Brain microvascular endothelial cell (primary cell): ENCODE results near the gene AGRN.

ENCODE experiments used
- DNase-seq: peaks from one replicate; pipeline ENCODE4 v3.0.0-alpha.2; 2020
- H3K27ac ChIP-seq: fragments of 250-450 bp; sonication (Bioruptor Pico); 2 replicates; pipeline ENCODE4 v1.5.1; 2020; ENCODE audit warnings: mild to moderate bottlenecking, moderate library complexity
- H3K27me3 ChIP-seq: fragments of 250-450 bp; sonication (Bioruptor Pico); replicated peaks from 2 replicates; pipeline ENCODE4 v1.5.1; 2020; ENCODE audit warnings: mild to moderate bottlenecking
- H3K36me3 ChIP-seq: fragments of 250-450 bp; sonication (Bioruptor Pico); replicated peaks from 2 replicates; pipeline ENCODE4 v1.5.1; 2020; ENCODE audit warnings: mild to moderate bottlenecking
- H3K4me3 ChIP-seq: 2 replicates; pipeline ENCODE4 v1.5.1; 2011; ENCODE audit warnings: low read depth, mild to moderate bottlenecking, control low read depth, low read length, moderate library complexity
- in situ Hi-C: cut with HindIII; loops from 2 replicates; pipeline ENCODE4 v1.10.0; 2017; ENCODE audit warnings: low sequenced_read_pairs, low pct_ligation_motif_present
- TF ChIP-seq, protein P1 (sequence below): IDR thresholded peaks from 2 replicates; pipeline ENCODE4 v1.5.1; 2011; ENCODE audit warnings: low read depth, mild to moderate bottlenecking, moderate library complexity, low read length, control low read depth, inconsistent platforms; ENCODE audit errors: missing control alignments

AGRN gene

GRCh38 chr1:1068517-1069055 is 48.7 kb downstream of the AGRN start:
- no peaks in the 10 kb centered on the region for H3K27me3 ChIP-seq
- in situ Hi-C loops = no loop called here
- H3K27ac ChIP-seq = no peak overlapping the region
- no peak for DNase-seq
- H3K36me3 ChIP-seq = no peaks in the 10 kb centered on the region
- H3K4me3 ChIP-seq = peak overlapping the region; percentile 9
- TF ChIP-seq, protein P1, sequence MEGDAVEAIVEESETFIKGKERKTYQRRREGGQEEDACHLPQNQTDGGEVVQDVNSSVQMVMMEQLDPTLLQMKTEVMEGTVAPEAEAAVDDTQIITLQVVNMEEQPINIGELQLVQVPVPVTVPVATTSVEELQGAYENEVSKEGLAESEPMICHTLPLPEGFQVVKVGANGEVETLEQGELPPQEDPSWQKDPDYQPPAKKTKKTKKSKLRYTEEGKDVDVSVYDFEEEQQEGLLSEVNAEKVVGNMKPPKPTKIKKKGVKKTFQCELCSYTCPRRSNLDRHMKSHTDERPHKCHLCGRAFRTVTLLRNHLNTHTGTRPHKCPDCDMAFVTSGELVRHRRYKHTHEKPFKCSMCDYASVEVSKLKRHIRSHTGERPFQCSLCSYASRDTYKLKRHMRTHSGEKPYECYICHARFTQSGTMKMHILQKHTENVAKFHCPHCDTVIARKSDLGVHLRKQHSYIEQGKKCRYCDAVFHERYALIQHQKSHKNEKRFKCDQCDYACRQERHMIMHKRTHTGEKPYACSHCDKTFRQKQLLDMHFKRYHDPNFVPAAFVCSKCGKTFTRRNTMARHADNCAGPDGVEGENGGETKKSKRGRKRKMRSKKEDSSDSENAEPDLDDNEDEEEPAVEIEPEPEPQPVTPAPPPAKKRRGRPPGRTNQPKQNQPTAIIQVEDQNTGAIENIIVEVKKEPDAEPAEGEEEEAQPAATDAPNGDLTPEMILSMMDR = no peak

- Histone ChIP-seq H3K27me3 (no peaks in the 10 kb centered on the region), H3K36me3 (no peaks in the 10 kb centered on the region), H3K27ac (no peak overlapping the region), H3K4me3 (peak overlapping the region; percentile 67)
- DNase-seq = peak; percentile 22
- in situ Hi-C loops = no loop called here
- TF ChIP-seq, protein P1 = no peak
Observed at GRCh38 chr1:1069056-1069710, 49.3 kb downstream of the AGRN start.

DNA sequence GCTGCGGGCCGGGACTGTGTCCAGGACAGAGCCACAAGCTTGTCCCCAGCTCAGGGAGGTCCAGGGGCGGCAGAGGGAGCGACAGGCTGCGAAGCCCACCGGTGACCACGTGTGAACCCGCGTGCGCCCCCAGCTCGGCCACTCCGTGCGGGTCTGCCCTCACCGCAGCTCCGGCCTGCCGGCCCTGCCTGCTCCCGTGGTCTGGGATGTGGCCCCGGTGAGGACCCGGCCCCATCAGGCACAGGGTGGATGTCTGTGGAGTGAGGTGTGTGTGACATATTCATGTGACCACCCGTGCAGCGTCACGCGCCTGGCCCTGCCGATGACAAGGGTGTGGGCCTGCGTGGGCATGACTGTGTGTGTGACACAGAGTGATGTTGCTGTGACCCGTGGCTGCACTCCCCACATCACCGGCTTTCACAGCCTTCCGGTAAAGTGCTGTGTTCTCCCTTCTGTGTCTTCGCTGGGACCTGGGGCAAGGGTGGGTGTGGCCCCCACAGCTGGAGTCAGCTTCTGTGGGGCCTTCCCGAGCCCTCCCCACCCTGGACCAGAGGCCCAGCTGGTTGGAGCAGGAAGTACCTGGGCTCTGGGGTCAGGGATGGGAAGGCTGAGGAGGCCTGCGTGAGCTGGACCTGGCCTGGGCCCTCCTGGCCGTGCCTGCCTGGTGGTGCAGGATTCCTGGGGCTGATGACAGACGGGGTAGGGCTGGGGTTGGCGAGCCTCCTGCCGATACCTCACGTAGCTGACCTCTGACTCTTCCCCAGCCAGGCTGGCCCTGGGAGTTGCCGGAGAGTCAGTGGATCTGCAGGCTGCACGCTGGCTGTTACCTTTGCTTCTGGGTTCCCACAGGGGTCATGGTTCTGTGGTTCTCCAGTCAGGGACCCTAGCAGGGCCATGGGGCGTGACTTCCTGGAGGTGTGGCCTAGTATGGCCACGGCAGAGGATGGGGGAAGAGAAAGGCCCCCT is 50.1 kb downstream of the AGRN start:
- in situ Hi-C loops = no loop called here
- Histone ChIP-seq H3K4me3 (no peak overlapping the region), H3K27me3 (peaks cover 5% of the 10 kb centered on the region), H3K27ac (no peak overlapping the region), H3K36me3 (no peaks in the 10 kb centered on the region)
- TF ChIP-seq, protein P1 = no peak
- DNase-seq = no peak

- in situ Hi-C loops = no loop called here
- TF ChIP-seq, protein P1 = no peak
- H3K27me3 ChIP-seq = peaks cover 9% of the 10 kb centered on the region
- no peaks in the 10 kb centered on the region for H3K36me3 ChIP-seq
- H3K27ac ChIP-seq = no peak overlapping the region
- H3K4me3 ChIP-seq = no peak overlapping the region
- DNase-seq = no peak
Observed at GRCh38 chr1:1071486-1072298, 51.8 kb downstream of the AGRN start.

- Histone ChIP-seq H3K27me3 (peaks cover 9% of the 10 kb centered on the region), H3K27ac (no peak overlapping the region), H3K36me3 (no peaks in the 10 kb centered on the region), H3K4me3 (no peak overlapping the region)
- TF ChIP-seq, protein P1 = no peak
- in situ Hi-C loops = no loop called here
- no peak for DNase-seq
Observed at GRCh38 chr1:1072299-1072848, 52.5 kb downstream of the AGRN start.
